ENCODE measurements around the gene GLRX2.

- no peak for TF ChIP-seq CTCF (IDR thresholded peaks at IDR 0.05; ENCODE audit: insufficient read depth, low read length, poor library complexity, severe bottlenecking)
- no peak for TF ChIP-seq EZH2phosphoT487 (conservative IDR thresholded peaks at IDR 0.05; ENCODE audit: low read length)
These were observed 26.1 kb upstream of the GLRX2 start for GRCh38 chr1:193131266-193131860.

Data from SU-DHL-6 (cell line).